ENCODE measurements around the gene LRP2BP. TPM values are rescaled to one million over a fixed set of nuclear protein-coding genes. Genes with fewer than 3 reads are reported as not detected.
A peak's percentile ranks its signal among the peaks of the same experiment; 100 is the strongest.

The LRP2BP gene
- total and polyA plus RNA-seq, 8 donors, result 0.47 to 6.4 (median 5.7) TPM

DNA sequence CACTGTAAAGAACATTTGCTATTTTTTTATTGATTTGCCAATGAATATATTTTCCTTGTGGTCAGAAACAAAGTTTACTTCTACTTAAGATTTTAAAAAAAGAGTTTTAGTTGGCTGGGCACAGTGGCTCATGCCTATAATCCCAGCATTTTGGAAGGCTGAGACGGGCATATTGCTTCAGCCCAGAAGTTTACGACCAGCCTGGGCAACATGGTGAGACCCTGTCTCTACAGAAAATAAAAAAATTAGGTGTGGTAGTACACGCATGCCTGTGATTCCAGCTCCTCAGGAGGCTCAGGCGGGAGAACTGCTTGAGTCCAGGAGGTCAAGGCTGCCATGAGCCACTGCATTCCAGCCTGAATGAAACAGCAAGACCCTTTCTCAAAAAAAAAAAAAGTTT lies 36.8 kb downstream of the LRP2BP start:
- Histone ChIP-seq H3K27ac (no peak overlapping the region), H3K36me3 (peaks cover 0 to 25% of the 10 kb centered on the region in 2 donors), H3K4me3 (no peak overlapping the region), H3K27me3 (no peaks in the 10 kb centered on the region), H3K4me1 (no peaks in the 10 kb centered on the region), H3K9me3 (no peaks in the 10 kb centered on the region)
- ATAC-seq (no peak), DNase-seq (no peak)
- intact Hi-C loops (cut with DNase I), result no loop called here
- TF ChIP-seq, protein P1, sequence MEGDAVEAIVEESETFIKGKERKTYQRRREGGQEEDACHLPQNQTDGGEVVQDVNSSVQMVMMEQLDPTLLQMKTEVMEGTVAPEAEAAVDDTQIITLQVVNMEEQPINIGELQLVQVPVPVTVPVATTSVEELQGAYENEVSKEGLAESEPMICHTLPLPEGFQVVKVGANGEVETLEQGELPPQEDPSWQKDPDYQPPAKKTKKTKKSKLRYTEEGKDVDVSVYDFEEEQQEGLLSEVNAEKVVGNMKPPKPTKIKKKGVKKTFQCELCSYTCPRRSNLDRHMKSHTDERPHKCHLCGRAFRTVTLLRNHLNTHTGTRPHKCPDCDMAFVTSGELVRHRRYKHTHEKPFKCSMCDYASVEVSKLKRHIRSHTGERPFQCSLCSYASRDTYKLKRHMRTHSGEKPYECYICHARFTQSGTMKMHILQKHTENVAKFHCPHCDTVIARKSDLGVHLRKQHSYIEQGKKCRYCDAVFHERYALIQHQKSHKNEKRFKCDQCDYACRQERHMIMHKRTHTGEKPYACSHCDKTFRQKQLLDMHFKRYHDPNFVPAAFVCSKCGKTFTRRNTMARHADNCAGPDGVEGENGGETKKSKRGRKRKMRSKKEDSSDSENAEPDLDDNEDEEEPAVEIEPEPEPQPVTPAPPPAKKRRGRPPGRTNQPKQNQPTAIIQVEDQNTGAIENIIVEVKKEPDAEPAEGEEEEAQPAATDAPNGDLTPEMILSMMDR (IDR thresholded peaks at IDR 0.05), result no peak

DNA sequence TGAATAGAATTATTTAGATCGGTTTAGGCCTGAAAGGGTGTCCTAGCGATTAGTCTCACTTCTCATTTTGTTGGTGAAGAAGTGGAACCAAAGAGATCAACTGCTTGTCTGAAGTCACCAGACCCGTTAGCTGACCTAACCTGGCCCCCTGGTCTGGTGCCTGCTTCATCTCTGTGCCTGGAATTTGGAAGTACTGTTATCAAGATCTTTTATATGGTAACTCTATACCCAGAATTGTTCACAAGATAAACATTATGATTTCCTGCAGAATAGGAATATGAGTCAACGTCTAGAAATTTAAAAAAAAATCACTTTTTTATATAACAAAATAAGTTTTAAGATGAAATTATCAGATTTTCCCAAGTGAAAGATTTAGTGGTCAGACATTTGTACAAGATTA lies 37.2 kb downstream of the LRP2BP start:
- H3K27ac ChIP-seq, result no peak overlapping the region
- H3K4me1 ChIP-seq, result no peaks in the 10 kb centered on the region
- H3K36me3 ChIP-seq, result peaks cover 0 to 29% of the 10 kb centered on the region in 2 donors
- H3K4me3 ChIP-seq, result no peak overlapping the region
- ATAC-seq (no peak), DNase-seq (no peak)
- intact Hi-C loops (cut with DNase I), result no loop called here
- no peaks in the 10 kb centered on the region for H3K27me3 ChIP-seq
- H3K9me3 ChIP-seq, result no peaks in the 10 kb centered on the region
- TF ChIP-seq, protein P1 (IDR thresholded peaks at IDR 0.05), result no peak

- intact Hi-C loops (cut with DNase I), result no loop called here
Observed at GRCh38 chr4:185357733-185358440, 37.8 kb downstream of the LRP2BP start.

DNA sequence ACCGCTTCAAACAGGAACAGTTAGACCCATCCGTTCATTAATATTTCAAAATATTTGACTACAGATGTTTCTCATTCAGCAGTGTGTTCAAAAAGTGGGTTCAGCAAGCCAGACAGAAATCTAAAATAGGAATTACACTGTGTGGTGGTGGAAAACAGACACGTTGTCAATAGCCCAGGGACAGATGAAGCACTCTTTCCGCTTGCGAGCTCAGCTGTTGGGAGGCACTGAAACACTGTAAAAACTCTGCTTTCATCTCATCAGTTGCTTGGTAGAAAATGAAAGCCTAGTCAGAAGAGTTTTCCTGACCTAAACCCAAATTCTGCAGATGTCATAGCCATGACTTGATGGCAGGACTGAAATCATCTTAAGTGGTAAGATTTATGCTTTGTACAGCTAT lies 38.5 kb downstream of the LRP2BP start:
- TF ChIP-seq, protein P1 (IDR thresholded peaks at IDR 0.05), result no peak
- DNase-seq, result no peak
- peaks cover 0 to 31% of the 10 kb centered on the region in 2 donors for H3K36me3 ChIP-seq
- H3K9me3 ChIP-seq, result no peaks in the 10 kb centered on the region
- no peak overlapping the region for H3K27ac ChIP-seq
- no peaks in the 10 kb centered on the region for H3K4me1 ChIP-seq
- no peak for ATAC-seq
- no peak overlapping the region for H3K4me3 ChIP-seq
- intact Hi-C loops (cut with DNase I), result no loop called here
- H3K27me3 ChIP-seq, result no peaks in the 10 kb centered on the region

More at GRCh38 chr4:185357733-185358440, 37.8 kb downstream of the LRP2BP start:
- ATAC-seq, result no peak
- TF ChIP-seq, protein P1 (IDR thresholded peaks at IDR 0.05), result no peak
- no peaks in the 10 kb centered on the region for H3K4me1 ChIP-seq
- no peak overlapping the region for H3K4me3 ChIP-seq
- H3K36me3 ChIP-seq, result peaks cover 0 to 29% of the 10 kb centered on the region in 2 donors
- H3K27me3 ChIP-seq, result no peaks in the 10 kb centered on the region
- no peak overlapping the region for H3K27ac ChIP-seq
- H3K9me3 ChIP-seq, result no peaks in the 10 kb centered on the region
- DNase-seq, result no peak

DNA sequence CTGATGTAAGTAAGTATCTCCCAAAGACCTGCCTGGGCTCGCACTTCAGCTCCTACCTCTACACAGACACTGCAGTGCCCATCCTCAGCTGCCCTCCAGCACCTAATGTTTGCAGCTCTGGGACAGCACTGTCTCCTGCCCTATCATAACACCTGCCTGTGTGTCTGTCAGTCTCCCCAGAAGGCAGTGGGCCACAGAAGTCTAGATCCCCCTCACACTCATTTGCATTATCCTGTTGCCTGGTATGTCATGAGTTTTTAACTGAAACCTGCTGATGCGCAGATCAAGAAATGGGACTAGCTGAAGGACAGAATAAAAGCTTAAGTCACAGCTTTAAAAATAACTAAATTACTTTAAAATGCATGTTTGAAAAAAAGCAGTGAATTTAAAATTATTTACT lies 43.0 kb downstream of the LRP2BP start:
- peak; percentile 8 for ATAC-seq
- intact Hi-C loops (cut with DNase I), result no loop called here
- TF ChIP-seq, protein P1 (IDR thresholded peaks at IDR 0.05), result no peak
- no peak overlapping the region for H3K4me3 ChIP-seq
- no peak for DNase-seq
- H3K36me3 ChIP-seq, result peaks cover 0 to 61% of the 10 kb centered on the region in 2 donors
- H3K27ac ChIP-seq, result no peak overlapping the region
- no peaks in the 10 kb centered on the region for H3K9me3 ChIP-seq
- H3K27me3 ChIP-seq, result no peaks in the 10 kb centered on the region
- no peaks in the 10 kb centered on the region for H3K4me1 ChIP-seq

Measured in left lung (tissue), 10 donors.